ENCODE measurements around the gene KCNMA1.

KCNMA1 gene

DNA sequence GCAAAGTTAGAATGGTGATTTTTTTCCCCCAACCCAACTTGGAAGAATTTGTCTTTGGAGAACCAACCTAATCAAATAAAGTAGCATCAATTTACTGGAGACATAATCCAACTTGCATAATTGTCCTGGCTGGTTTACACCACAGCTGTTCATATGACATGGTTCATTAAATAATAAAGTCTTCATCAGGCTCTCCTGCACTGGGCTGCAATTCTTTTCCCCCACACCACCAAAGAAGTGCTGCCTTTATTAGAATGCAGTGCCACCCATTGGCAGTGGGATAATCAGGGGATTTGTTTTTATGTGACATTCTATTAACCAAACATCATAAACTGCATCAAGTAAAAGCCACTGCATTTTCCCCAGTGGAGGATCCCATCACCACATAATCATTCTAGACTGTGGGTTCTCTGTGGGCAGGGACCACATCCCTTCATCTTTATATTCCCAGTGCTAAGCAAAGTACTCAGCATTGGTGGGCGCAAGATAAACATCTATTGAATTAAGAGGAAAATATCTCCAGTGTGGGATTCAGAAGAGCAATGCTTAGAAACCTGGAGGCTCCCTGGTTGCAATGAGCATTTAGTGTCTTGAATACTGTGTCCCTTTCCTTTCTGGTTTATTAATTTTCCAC is 322.0 kb downstream of the KCNMA1 start:
- no peak for DNase-seq

DNA sequence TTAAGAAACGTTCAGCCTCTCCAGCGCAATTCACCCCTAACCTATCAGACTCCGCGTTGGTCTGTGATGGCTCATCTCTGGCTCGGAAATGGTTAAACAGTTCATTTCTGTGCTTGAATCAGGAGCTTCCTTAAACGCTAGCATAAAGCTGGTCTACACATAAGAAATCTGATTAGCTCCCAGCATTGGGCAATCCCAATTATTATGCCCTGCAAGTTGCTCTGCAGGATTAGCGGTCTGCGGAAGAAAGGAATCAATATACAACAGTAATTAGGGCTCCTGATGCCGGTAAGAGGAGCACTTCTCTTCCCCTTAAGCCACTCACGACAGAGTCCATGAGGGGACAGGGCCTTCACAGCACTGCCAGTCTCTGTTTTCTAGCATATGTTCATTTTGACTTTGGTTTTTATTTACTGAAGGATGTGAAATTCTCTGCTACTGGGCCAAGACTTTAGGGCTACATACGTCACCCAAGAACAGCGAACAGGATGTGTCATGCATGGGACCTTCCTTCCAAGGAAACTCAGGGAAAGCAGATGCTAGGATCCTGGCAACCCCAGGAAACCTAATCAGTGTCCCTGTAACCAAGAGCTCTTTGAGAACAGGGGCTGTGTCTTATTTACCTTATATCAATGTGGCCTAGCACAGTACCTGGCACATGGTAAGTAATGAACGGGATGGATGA is 324.4 kb downstream of the KCNMA1 start:
- no peak for DNase-seq

GRCh38 chr10:77311186-77311585 is 326.4 kb downstream of the KCNMA1 start:
- no peak for DNase-seq

- no peak for DNase-seq
Measured at GRCh38 chr10:77310288-77310840, 327.2 kb downstream of the KCNMA1 start.

DNA sequence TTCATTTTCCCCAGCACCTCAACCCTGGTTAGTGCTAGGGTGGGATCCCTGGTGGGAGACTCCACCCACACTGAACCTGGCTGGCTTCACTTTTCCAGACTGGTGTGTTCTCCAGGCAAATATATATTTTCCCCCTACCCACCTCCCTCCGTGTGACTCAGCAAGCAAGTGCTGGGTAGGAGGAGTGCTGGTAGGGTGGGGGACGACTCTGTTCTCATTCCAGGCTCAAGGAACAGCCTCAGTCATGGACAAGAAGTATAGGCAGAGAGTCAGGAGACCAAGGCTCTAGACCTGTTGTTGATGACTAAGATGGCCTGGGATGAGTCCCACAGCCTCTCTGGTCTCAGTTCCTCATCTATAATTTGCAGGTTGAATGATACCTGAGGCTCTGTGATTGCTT is 328.1 kb downstream of the KCNMA1 start:
- no peak for DNase-seq

GRCh38 chr10:77309092-77309491 is 328.5 kb downstream of the KCNMA1 start:
- no peak for DNase-seq

DNA sequence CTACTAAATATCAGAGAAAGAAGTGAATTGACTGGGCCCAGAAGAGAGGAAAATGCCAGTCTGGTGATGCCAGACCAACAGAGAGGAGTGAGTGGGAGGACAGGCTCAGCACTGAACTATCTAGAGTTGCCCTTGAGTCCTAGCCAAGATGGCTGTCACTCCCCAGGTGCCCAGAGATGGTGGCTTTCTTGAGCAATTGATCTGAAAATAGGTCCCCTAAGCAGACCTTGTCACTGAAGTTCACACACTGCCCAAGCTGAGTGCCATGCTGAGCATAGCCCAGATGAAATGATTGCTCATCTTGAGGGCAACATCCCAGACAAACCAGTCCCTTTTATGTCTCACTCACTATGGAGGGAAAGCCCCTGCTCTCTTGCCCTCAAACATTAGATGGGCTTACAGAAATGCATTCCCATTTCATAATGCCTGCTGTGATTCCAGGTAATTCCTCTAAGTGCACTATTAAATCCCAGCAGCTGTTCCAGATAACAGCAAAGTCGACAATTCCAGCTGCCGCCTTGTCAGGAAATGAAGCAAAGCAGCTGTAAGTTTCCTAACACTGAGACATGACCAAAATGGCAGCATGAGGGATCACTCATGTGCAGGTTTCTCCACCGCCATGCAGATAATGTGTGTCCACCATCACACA is 329.4 kb downstream of the KCNMA1 start:
- no peak for DNase-seq

DNA sequence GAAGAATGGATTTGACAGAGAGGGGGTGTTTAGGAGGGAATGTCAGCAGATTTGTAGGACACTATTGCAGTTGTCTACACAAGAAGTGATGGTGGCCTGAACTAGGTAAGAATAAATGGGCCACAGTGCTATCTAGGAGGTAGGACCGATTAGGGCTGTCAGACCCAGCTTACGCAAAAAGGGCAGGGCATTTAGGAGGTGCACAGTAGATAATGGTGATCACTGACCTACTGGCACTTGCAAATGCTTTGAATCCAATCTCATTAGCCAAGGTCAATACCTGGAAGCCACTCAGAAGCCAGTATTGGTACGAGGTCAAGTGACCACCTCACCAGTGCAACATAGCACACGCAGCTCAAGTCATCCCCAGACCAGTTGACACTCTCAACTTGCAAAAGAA is 330.9 kb downstream of the KCNMA1 start:
- DNase-seq: no peak

DNA sequence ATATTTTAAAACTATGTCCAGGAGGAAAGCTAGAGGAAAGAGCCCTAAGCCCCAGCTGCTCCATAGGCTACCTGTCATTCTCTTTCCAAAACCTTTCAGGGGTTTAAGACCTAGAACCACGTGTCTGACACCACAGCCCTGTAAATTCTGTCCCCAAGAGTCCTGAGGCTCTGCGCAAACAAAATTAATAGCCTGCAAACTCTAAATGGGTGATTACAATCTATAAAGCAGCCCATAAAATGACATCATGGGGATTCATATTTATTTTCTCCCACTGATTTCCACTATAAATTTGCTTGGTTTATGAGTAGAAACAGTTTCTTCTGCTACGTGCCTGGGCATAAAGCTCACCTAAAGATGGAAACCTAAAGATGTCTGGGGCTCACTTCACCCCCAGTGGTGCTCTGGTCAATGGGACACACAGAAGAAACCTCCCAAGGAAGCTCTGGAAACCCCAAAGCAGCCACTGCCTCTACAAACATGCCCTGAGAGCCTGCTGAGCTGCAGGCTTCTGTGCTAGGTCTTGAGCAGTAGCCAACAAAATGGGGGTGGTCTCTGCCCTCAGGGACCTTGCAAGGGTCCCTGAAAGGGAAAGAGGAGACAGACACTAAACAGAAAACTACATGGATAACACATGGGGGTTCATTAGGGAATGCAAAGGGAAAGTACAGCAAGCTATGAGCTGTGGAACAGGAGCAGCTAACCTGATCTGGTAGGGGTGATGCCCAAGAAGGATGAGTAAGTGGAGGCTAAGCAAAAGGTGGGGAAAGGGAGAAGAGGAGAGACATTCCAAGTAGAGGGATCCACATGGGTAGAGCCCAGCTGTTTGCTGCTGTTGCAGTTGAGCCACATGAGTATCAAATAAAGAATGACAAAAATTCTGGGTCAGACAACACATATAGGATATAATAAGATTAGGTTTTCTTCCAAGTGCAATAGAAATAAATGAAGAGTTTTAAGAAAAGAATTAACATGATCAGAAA is 331.7 kb downstream of the KCNMA1 start:
- DNase-seq: no peak

GRCh38 chr10:77304192-77304591 is 333.4 kb downstream of the KCNMA1 start:
- no peak for DNase-seq

DNA sequence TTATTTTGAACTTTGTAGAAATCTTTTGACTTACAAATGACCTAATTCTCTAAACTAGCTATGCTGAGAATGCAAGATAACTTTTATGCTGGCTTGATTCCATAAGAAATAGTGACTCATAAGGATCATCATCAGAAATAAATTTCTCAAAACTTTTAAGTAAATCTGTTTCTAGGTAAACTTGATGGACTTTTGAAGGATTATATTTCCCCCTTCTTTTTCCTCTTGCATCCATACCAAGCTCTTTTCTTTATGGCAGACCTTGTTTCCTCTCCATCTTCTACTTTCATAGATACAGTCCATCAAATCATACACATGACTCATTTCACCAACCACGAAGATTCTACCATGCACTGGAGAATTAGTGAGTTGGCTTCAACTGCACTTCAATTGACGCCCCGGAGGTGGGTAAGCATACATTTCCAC is 336.3 kb downstream of the KCNMA1 start:
- DNase-seq: no peak

DNA sequence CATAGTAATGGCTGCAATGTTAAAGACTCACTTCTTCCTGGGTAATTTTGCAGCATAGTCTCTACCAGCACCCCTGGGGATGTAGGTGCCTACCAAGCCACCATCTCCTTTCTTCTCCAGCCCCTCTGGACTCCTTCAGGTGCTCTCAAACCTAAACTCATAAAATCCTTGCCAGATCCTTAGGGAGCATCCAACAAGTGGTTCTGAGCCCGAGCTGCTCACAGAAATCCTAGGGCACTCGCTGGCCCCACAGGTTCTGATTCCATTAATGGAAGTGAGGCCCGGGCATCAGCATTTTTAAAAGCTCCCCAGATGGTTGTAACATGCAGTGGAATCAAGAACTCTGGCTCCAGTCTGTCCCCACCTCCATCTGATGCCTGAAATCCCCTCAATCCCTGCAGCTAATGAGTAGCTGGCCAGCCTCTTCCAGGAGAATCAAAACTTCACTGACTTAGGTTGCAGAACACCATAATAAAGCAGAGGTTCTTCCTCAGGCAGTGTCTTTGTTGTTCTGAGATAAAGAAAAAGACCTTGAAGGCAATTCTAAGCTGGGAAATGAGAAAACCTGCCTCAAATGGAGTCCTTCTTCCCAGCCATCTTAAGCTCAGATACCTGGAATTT is 336.8 kb downstream of the KCNMA1 start:
- DNase-seq: no peak

DNA sequence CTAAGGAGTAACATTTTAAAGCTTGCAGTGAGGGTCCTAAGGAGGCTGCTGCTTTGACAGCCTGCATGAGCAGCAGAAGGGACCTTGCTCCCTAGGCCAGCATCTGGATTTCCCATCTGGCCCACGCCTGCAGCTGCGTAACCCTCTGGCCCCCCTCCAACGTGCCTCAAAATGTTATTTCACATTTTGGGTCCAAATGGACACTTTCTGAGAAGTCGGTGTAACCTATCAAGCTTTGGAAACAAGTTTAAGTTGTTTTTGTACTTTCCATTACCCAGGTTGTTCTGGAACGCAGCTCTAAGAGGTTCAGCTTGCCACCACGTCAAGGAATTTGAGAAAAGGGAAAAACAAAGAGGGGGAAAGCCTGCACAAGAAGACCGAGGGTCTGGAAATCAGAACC is 338.3 kb downstream of the KCNMA1 start:
- DNase-seq: no peak

- DNase-seq: no peak
Measured at GRCh38 chr10:77297393-77297739, 340.2 kb downstream of the KCNMA1 start.

DNA sequence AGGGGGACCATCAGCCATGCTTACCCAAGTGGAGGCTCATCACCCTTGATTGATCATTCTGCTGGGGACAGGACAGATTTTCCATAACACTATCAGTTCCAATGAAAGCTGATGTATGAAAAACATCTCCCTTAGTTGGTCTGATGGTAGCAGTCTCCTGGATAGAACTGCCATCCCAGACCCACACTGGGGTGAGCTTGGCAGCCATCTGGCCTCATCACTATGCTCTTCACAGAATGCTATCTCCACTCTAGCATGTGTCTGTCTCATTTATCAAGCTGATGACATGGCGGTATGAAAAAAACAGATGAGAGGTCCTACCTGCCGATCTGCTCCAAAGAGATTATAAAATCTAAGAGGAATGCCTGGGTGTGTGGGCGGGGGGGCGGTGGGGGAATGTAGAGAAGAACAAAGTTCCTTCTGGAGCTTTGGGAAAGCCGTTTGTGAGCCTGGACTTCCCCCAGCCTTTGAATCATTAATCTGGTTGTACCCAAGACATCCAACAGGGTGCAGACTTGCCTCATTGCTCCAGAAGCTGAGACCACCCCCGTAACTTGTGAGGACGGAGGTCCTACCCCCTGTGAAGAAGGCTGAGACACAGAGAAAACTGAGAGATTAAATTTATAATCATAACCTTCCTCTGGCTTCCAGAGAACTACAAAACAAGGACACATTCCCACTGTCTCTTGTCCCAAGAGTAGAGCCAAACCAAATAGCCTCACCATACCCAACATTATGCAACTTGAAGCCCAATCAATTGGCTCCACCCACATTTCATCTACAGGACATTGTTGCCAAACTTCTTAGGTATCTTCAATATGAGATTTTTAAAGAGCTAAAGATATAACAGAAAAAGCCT is 340.8 kb downstream of the KCNMA1 start:
- no peak for DNase-seq

GRCh38 chr10:77293773-77294172 is 343.8 kb downstream of the KCNMA1 start:
- no peak for DNase-seq

DNA sequence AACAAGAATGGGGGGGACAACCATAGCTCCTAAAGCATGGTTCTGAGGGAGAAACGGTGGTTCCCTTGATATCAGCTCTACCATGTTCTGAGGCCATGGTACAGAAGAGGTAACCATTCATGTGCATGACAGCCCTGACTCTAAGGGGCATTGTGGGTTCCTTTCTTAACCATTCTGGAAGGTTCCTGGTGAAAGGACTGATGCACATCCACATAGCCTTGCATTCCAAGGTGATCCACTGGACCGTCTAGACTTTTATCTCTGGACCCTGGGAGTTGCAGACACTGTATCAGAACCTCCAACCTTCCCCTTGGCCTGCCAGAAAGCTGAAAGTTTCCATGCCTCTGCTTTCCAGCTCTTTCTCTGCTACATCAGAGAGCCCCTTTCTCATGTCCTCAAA is 344.3 kb downstream of the KCNMA1 start:
- DNase-seq: no peak

GRCh38 chr10:77291596-77292505 is 345.8 kb downstream of the KCNMA1 start:
- no peak for DNase-seq

GRCh38 chr10:77290528-77291155 is 347.0 kb downstream of the KCNMA1 start:
- DNase-seq: no peak

DNA sequence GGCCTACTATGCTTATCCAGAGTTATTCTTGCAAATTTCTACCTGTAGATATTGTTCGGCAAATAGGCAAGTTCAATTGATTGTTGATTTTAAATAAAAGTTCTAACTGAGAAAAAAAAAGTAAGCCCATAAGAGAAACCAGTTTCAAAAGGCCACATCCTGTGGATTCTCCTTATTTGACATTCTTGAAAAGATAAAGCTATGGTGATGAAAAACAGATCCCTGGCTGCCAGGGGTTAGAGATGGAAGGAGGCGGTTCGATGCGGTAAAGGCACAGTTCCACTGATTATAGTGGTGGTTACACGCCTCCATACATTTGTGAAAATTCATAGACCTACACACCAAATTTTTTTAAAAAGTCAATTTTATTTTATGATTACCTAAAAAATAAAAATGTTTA is 347.8 kb downstream of the KCNMA1 start:
- no peak for DNase-seq
